Hematopoietic multipotent progenitor cell treated with erythropoietin and hydrocortisone succinate and interleukin-3 and kit ligand, for 6 days (in vitro differentiated cells): ENCODE results near the gene ZFP62.
A peak's percentile ranks its signal among the peaks of the same experiment; 100 is the strongest.

Experiments
- DNase-seq: peaks from one replicate; pipeline ENCODE4 v3.0.0-alpha.2; 2015

Gene ZFP62

DNA sequence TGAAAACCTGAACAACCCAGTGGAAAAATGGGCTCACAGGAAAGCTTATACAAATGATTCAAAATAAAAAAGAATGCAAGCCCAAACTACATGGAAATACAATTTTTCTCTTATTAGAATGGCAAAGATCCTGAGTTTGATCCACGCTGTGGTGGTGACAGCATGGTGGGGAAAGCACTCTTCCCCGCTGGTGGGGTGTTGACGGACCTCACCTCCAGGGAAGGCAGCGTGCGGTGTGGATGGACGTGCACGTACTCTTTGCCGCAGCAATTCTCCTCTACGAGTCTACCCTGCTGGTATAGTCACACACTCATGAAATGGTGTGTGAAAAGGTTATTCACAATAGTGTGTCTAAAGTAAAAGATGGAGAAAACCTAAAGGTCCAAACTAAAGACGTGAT lies 5.9 kb upstream of the ZFP62 start:
- peak; percentile 0 for DNase-seq

DNA sequence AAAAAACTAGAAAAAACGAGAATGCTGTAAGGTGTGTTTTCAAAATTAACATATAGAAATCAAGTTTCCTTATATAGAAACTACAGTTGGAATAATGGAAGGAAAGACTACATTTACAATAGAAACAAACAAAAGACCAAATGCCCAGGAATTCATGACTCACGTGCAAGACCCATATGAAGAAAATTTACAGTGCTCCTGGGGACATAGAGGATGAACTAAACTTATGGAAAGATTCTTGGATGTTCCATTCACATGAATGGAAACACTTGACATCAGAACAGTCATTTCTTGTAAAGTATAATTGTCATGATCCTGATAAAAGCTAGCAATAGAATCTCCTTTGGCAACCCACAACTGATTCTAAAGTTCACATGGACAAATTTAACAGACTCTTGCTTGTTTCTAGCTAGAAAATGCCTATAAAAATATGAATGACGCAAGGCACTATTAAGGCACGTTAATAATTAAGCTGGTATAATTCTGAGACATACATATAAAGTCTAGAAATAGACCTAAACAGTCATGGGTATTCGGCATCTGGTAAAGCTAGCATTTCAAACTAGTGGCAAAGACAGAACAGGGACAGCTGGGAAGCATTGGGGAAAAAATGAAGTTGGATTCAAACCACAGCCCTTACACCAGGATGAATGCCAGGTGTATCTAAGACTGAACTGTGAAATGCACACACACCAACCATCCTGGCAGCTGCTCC lies 5.1 kb upstream of the ZFP62 start:
- peak; percentile 0 for DNase-seq

DNA sequence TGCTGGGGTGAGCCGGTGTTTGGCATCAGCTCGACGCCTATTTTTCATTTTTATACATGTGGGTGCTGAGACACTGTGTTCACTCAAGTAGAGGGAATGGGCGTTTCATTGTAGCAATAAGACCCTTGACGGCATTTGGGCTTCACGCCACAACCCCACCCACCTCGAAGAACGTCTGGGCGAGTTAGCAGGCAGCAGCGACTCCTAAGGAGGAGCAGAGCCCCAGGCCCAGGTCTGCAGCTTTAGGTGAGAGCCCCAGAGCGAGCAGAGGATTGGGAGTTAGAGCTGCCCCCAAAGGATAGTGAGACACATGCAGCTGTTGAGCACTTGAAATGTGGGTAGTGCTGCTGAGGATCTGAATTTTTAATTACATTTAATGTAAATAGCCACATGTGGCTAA lies 1.6 kb upstream of the ZFP62 start:
- no peak for DNase-seq

DNA sequence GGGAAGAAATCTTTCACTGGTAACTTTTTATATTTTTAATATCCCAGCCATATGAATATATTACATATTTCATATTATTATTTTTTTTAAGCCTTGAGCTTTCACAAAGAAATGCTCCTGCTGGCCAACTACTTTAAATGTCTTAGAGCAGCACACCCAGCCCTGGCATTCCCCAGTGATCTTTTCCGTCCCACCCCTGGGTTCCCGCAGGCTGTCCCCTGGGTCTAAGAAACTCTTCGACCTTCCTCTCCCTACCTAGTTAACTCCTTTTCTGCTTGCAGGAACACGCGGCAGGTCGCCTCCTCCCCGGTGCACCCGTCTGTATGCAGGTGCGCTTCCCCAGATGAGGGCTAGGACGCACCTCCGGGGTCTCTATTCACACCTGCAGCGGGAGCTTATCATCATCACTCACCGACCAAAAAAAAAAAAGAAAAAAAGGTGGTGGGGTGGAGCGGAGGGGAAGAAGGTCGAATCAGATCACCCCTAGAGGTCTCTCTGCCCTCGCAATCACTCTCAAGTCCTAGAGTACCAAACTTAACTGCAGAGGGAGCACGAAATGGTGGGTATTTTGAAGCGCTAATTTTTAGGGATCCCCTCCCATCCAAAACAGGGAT lies 696 bp downstream of the ZFP62 start:
- DNase-seq = peak; percentile 89

DNA sequence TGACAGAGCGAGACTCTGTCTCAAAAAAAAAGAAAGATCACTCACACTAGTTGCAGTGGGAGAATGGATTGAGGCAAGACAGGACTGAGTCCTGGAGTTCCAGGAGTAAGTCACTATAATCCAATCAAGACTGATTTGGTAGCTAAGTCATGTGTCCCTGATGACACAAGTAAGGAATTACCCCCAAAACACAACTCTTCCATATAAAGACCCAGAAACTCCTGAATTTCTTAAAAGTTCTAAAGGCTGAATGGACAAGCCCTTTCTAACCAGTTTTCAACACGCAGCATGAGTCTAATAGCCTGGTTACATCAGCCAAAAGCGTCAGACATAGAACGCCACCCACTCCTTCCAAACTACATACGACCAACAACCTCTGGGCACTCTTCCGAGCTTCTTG lies 2.5 kb downstream of the ZFP62 start:
- DNase-seq = no peak

DNA sequence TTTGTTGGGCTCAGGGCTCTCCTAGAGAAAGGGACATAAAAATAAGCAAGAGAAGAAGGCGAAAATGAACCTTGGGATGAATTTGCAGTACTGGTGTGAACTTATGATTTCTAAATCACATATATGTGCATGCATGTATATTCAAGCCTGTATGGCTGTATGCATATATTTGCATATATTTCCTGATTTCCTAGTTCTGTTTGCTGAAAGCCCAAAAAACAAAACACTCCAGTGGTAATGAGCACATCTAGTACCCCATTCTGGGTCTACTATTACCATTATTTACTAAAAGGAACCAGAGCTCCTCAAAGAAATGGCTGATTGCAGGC lies 7.3 kb downstream of the ZFP62 start:
- DNase-seq = no peak

DNA sequence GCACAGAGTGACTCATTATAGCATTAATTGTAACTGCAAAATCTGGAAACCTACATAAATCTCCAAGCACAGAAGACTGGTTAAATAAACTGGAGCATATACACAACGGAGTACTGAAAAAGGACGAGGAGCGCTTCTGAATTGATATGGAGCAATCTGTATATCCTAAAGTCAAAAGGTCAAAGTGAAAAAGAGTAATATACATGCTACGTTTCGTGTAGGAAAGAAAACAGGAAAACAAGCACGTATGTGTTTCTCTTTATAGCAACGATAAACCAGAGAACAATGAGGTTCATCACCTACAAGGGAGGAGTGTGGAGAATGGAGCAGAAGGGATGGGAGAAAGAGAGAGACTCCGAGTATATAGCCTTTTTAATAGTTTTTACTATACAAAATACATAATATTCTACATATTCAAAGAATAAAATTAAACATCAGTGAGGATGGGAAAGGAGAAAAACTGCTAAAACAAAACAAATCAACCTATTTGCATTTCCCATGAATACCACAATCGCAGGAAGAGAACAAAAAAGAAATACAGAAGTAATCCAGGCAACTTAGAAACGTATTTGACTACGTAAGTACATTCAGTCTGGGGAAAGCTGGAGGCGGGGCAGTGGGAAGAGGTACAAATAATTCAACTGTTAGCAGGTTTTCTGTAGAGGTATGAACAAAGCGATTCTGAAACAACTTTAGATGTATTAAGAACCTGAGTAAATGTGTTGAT lies 7.8 kb downstream of the ZFP62 start:
- no peak for DNase-seq

DNA sequence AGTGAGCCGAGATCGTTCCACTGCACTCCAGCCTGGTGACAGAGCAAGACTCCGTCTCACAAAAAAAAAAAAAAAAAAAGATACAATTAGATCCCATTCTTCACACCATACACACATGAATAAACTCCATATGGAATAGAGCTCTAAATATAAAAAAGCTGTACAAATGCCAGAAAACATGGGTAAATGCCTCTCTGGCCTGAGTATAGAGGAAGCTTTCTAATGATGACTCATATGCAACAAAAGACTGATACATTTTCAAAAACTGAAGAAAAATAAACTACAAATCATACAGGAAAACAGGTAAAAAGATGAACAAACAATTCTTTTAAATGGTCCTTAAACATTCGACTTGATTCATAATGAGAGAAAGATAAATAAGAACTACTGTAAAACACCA lies 8.6 kb downstream of the ZFP62 start:
- DNase-seq = no peak

DNA sequence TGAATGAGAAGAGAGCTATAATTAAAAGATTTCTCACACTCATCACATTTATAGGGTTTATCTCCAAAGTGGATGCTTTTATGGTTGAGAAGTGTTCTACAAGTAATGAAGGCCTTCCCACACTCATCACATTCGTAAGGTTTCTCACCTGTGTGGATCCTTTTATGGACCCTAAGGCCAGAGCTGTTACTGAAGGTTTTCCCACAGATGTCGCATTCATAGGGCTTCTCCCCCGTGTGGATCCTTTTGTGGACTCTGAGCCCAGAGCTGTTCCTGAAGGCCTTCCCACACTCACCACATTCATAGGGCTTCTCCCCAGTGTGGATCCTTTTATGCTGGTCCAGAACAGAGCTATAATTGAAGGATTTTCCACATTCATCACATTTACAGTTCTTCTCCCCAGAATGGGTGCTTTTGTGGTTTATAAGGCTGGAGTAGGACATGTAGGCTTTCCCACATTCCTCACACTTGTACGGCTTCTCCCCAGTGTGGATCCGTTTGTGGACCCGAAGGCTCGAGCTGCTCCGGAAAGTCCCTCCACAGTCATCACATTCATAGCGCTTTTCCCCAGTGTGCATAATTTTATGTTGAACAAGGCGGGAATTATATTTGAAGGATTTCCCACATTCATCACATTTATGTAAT lies 10.5 kb downstream of the ZFP62 start:
- DNase-seq = no peak

DNA sequence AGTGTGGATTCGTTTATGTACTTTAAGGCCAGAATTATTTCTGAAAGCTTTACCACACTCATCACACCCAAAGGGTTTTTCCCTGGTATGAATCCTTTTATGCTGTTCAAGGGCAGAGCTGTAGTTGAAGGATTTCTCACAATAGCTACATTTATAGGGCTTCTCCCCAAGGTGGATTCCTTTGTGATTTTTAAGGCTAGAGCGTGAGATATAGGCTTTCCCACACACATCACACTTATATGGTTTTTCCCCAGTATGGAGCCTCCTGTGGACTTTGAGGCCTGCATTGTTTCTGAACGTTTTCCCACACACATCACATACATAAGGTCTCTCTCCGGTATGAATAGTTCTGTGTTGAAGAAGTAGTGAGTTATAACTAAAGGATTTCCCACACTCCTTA lies 11.2 kb downstream of the ZFP62 start:
- DNase-seq = no peak

DNA sequence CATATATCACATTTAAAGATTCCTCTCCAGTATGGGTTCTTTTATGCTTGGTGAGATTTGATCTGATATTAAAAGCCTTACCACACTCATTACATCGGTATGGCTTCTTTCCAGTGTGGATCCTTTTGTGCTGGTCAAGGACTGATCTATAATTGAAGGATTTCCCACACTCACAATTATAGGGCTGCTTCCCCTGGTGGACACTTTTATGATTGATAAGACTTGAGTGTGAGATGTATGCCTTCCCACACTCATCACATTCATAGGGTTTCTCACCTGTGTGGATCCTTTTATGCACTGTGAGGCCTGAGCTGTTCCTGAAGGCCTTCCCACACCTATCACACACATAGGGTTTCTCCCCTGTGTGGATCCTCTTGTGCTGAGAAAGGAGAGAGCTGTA lies 12.2 kb downstream of the ZFP62 start:
- no peak for DNase-seq

DNA sequence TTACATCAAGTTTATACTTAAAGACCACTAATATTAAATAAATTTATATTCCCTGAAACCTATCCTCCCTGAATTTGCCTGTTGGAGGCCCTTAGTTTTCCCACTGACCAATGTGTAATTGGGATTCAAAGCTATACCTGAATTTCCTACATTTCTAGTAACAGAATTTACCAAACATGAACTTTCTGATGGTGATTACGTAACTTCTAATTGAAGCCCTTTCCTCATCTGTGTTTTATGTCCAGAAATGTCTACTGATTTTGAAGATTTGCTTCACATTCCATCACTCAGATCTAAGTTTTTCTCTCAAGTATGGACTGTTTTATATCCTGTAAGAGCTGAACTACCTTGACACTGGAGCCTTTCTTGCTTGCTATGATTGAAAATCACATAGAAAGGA lies 12.8 kb downstream of the ZFP62 start:
- no peak for DNase-seq

DNA sequence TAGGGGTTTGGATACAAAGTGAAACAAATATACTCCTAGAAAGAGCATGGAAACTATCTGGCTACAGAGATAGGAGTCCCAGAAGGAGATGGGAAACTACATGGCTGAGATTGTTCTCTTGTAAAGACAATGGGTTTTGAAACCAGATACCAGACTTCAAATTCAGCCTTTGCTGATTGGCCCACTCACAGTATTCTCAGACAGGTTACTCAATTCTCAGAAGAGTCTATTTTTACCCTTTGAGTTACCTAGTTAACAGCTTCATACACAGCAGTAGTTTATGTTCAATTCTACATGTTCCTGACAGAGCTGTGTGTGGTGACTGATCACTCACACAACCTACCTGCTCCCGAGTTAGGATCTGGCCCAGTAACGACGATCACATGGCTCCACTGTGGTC lies 14.1 kb downstream of the ZFP62 start:
- DNase-seq = no peak

DNA sequence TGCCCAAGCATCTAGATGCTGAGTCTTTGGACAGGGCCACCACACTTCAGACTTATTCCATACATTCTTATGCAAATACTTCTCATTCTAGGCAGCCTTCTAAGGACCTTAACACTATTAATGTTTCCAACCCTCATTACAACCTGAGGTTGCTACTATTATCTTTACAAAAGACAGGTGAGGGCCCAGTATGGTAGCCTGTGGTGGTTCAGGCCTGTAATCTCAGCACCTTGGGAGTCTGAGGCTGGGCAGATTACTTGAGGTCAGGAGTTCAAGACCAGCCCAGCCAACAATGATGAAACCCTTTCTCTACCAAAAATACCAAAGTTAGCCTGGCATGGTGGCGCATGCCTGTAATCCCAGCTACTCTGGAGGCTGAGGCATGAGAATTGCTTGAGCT lies 16.2 kb downstream of the ZFP62 start:
- no peak for DNase-seq

DNA sequence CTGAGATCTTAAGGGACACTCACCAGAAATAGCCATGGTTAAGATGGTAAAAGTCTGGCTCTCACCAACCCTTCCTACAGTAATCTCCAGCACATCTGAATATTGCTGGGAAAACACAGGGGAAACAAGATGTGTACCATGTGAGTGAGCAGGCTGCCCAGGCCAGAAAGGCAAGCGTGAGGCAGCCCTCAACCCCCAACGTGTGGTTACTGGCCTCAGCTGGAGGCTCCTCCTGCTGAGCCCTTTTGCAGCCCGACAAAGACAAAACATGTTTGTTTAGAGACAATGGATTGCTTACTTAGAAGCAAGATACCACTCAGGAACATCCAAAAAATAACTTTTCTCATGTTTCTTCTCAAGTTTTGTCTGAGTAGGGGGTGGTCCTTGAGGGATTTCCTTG lies 16.6 kb downstream of the ZFP62 start:
- no peak for DNase-seq

DNA sequence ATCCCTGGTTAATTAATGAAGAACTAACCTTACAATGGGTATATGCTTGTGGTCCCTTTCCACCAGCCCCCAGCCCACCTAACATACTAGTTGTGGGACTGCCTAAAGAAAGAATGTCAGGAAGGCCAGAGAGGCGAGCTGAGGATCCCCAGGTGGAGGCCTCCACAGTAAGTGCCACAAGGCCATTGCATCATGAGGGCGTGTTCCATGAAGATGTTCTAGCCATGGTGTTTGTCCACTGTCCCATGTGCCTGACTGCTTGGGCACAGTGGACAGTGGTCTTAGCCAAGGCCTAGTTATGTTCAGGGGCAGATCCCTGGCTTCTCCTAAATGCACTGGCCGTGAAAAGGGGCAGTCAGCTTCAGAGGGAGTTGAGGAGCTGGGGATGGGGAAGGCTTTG lies 21.1 kb downstream of the ZFP62 start:
- DNase-seq = no peak

DNA sequence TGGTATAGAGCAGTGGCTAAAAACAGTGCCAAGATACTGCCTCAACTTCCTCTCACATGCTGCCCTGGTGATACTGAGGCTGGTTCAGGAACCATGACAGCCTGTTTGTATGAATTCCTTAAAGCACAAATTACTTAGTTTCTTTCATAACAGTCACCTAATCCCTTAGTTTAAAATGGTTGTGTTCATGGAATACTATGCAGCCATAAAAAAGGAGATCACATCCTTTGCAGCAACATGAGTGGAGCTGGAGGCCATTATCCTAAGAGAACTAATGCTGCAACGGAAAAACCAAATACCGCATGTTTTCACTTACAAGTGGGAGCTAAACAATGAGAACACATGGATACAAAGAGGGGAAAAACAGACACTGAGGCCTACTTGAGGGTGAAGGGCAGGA lies 21.8 kb downstream of the ZFP62 start:
- no peak for DNase-seq

DNA sequence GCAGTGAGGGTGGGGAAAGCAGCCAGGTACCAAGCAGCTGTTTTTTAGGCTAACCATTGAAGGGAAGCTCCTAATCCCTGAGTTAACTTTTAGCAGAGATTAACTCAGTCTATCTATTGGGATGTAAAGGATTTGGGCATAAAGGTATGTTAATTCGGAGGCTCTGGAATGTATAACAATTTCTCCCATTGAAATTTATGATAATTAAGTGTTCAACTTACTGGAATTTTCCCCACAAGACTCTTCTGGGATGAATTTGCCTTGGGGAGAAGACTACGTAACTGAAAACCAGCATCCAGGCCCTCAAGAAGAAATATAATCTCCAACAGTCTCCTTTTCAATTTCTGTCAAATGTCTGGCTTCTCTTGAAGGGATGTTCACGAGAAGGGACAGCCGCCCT lies 23.6 kb downstream of the ZFP62 start:
- no peak for DNase-seq

DNA sequence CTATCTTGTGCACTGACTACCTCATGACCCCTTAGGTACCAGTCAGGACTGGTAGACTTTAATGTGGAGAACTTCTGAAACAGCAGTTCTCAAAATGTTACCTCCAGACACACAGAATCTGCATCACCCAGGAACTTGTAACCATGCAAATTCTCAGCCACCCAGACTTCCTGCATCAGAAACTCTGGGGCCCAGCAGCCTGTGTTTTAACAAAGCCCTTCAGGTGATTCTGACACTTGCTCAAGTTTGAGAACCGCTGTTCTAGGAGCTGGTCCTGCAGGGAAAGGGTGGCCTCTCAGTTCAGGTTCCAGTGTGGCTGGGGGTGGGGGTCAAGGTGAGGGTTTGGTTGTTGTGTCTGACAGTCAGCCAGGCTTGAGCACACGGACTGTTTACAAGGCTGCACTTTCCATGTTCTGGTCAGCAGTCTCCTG lies 28.4 kb downstream of the ZFP62 start:
- DNase-seq = no peak

DNA sequence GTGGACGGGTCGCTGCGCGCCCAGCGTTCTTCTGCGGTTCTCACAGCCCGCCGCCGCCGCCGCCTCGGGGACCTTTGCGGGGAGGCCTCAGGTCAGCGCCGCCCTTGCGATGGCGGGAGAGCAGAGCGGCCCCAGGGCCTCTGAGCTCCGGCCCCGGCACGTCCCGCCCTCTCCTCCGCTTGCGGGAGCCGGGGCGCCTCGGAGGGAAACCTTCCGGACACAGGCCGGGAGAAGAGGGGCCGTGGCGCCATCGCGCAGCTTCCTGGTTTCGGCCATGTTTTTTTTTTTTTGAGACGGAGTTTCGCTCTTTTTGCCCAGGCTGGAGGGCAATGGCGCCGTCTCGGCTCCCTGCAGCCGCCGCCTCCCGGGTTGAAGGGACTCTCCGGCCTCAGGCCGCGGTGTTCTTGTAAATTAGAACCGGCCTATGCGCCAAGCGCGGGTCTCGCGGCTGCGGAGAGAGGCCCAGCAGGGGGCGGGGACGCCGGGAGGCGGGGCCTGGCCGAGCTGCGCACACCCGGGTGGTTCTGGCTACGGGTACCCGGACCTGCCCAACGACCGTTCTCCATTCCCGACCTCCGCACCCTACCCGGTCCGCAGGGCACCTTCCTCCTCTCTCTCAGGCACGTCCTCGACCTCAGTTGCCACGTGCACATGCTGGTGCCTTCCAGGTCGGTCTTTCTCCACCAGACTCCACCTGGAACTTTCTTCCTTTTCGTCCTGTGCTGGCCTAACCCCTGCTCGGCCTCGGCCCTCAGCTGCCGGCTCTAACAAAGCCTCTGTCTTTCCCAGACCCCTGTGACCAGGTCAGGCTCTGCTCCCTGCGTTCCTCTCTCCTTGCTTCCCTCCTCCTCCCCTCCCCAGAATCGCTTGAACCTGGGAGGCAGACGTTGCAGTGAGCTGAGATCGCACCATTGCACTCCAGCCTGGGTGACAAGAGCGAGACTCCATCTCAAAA lies 29.7 kb downstream of the ZFP62 start:
- peak; percentile 86 for DNase-seq

DNA sequence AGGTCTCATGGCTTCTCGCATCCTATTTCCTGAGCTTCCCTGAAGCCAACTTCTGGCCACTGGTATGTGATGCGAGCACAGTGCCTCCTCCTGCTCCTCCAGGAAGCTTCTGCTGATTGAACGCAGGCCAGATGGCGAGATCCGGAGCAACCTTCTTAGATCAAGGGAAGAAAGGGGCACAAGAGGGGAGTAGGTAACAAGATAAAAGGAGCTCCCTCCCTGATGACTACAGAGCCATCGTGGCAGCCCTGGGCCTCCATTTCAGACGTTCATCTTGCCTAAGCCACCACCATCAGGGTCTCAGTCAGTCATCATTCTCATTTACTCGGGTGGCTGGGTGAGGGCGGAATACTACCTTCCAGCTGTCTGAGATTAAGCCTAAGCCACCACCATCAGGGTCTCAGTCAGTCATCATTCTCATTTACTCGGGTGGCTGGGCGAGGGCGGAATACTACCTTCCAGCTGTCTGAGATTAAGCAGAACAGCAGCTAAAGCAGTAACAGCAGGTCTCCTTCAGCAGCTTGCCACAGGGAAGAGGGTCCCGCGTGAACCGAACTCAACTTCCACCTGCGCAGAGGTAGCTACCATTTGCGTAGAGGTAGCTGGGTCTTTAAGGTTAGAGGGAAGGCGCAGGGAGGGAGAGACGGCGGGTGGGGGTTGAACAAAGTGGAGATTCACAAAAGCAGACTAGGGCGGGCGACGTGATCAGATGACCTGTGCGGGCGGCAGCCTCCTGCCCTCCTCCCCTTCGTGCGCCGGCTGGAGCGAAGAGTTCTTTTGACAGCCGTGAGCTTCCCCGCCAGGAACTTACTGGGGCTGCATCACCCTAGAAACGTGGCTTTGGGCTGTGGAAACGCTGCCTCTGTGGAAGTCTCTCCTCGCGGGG lies 30.6 kb downstream of the ZFP62 start:
- DNase-seq = peak; percentile 86

DNA sequence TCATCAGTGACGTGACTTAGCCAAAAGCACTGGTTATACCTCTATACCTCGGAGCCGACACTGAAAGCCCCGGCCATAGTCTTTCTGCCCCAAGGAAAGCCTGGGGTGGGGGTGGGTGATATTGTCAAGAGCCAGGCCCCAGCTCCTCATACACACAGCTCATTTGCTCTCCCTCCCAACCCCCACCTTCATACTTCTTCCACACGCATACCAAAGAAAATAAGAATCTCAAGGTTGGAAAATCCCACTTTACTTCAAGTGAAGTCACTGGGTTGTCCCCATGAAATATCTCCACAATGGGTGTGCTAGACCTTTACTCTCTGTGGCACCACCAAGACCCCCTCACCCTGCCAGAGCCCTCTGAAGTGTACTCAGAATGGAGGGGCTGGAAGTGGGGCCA lies 31.4 kb downstream of the ZFP62 start:
- DNase-seq = no peak
